NCI-H146 treated with DMSO at 0.1 percent for 48 hours (cell line): Measurements from ENCODE around the gene P2RX4.
"Not testable (repeated sequence)": the region's sequence is repeated elsewhere in the genome, so short reads cannot be mapped to it uniquely, and the experiment has no call there.

Experiments
- DNase-seq: peaks from one replicate; lab custom pipeline; 2025; ENCODE audit not compliant: unreplicated experiment; lab: John Stamatoyannopoulos, UW

The P2RX4 gene

GRCh38 chr12:121239351-121240061, 29.6 kb downstream of the P2RX4 start:
- DNase-seq = no peak

GRCh38 chr12:121240062-121240420, 30.1 kb downstream of the P2RX4 start:
- no peak for DNase-seq

- no peak for DNase-seq
Measured at GRCh38 chr12:121240484-121241101, 30.7 kb downstream of the P2RX4 start.

DNA sequence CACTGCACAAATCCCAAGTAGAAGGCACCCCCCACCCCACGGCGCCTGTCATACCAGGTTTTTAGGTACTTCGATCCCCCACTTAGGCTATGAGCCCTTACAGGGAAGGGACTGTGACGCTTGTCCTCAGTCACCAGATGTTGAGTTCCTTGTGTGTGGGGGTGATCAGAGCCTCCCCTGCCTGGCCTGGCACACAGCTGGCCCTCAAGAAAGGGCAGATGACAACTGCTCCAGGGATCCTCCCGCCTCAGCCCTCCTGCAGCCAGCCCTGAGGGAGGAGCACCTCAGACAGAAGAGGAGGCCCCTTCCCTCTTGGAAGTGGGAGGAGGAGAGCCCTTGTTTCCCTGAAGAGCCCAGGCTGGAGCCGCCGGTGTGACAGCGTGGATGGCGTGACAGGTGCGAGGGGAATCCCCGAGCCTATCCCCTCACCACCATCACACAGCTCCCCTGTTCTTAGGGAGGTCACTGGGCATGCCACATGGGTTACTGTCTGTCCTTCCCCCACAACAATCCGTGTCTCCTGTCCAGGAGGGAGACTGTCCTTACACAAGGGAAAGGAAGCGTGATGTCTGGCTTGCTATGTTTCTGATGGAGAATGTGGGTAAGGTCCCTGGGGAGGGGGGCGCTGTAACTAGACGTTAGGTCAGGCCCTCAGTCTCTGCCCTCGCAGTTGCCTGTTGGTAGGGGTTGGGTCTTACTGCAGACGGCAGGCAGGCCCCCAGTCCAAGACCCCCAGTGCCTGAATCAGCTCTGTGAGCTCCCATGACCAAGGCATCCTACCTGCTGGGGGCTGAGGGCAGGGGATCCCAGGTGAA, 31.4 kb downstream of the P2RX4 start:
- no peak for DNase-seq

DNA sequence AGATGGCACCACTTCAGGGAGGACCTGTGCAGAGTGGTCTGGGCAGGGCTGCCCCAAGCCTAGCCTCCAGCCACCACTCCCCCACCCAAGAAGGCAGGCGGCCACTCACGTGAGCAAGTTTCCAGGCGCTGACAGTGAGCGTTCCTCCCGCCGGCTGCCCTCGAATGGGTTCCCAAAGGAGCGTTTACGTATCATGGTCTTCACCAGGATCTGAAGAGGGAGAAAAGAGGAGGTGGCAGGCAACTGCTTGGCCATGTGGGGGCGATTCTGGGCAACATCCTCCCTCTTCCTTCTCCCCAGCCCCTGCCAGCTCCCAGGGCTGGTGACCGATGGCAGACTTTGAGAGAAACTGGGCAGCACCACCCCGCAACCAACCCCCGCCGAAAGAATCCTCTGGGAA, 35.1 kb downstream of the P2RX4 start:
- DNase-seq = no peak

DNA sequence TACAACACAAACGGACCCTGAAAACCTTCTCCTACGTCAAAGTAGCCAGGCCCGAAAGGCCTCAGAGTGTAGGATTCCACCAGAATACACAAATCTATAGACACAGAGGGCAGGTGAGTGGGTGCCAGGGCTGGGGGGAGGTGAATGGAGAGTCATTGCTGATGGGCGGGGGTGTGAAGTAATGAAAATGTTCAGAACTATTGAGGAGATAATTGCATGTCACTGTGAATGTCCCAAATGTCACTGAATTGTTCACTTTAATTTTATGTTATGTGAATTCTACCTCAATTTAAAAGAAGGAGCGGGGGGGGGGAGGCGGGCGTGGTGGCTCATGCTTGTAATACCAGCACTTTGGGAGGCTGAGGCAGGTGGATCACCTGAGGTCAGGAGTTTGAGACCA, 36.0 kb downstream of the P2RX4 start:
- no peak for DNase-seq

DNA sequence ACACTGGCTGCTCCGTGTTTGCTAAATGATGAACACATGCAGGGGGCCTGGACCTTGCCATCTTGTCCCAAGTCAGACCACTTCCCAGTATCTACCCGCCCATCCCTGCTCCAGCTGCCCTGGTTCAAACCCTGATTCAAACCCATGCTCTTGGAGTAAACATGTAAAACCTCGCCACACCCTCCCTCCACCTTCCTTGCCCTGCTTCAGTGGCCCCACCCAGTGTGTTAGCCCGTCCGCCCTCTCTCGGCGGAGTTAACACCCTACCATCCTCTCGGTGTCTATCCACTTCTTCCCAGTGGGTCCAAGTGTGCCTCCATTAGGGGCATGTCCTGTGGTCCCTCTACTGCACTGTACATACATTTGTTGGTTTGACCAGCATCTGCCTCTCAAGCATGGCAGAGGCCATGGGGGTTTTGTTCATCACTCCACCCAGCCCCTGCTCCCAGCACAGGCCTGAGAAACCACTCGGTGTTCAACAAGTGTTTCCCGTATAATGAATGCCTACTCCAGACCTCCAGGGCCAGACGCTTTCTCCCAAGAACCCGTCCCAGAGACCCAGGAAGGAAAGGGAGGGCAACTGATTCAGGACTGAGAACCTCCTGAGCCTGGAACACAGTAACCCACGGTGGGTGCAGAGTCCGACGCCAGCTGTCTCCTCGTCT, 37.1 kb downstream of the P2RX4 start:
- no peak for DNase-seq

GRCh38 chr12:121248622-121249021, 38.7 kb downstream of the P2RX4 start:
- no peak for DNase-seq

GRCh38 chr12:121250359-121250758, 40.4 kb downstream of the P2RX4 start:
- DNase-seq = no peak

- DNase-seq = no peak
Measured at GRCh38 chr12:121251838-121252237, 41.9 kb downstream of the P2RX4 start.

DNA sequence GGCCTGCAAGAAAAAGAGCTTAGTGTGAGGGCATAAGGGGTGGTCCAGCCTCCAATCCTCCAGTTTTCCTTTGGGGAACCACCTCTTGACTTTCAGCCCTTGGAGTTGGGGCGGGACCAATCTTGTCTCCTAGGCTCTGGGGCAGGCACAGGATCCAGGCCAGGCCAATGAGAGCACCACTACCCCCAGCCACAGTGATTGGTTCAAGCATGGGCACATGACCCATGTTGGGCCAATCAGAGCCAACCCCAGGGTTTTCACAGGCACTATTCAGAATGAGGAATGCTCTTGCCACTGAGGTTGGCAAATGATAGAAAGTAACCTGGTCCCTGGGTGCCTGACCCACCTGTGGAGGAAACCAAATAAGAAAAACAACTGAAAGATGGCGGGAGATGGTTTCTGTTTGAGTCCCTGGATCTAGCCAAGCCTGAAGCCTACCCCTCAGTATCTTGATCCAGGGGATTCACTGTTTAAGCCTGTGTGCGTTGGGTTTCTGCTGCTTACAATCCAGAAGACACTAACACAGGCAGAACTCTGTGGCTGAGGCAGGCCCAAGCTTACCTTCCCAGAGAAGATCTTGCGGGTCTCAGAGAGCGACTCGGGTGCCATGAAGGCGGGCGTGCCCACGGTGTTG, 42.9 kb downstream of the P2RX4 start:
- DNase-seq = no peak

DNA sequence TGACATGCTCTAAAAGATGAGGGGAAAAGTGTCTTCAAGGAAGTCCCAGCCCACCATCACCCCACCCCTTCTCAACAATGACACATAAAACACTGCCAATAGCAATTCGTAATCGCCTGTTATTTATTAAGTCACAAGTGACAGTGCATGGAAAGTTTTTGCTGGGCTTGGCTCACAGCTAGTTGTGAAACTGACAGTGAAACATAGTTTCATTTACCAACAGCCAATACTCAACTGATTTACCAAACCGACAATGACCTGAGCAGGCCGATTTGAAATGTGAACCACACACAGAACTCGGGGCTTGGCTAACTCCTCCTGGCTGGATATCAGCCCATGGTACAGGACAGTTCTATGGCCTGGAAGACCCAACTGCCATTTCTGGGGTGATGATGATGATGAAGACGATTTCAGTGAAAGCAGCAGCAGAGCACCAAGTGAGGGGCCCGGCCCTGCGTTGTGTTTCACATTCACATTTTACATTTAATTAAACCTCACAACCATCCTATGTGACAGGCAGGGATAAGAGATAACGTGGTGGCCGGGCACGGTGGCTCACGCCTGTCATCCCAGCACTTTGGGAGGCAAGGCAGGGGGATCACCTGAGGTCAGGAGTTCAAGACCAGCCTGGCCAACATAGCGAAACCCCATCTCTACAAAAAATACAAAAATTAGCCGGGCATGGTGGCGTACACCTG, 43.9 kb downstream of the P2RX4 start:
- DNase-seq = no peak

GRCh38 chr12:121255433-121255832, 45.5 kb downstream of the P2RX4 start:
- DNase-seq = no peak

- DNase-seq = not testable (repeated sequence)
Measured at GRCh38 chr12:121257704-121258449, 47.9 kb downstream of the P2RX4 start.

DNA sequence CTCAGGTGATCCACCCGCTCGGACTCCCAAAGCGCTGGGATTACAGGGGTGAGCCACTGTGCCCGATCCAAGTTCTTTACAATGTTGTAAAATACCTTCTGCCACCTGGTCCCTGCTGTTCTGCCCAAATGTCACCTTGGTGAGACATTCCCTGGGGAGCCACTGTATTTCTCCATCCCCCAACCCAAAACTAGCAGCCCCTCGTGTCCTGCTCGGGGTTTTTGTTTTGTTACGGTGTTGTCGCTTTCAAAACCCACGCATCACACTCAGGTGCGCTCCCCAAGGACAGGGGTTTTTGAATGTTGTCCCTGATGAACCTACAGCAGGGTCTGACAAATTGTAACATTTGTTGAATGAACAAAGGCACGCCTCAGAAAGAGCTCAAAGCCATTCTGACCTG, 49.1 kb downstream of the P2RX4 start:
- DNase-seq = no peak

DNA sequence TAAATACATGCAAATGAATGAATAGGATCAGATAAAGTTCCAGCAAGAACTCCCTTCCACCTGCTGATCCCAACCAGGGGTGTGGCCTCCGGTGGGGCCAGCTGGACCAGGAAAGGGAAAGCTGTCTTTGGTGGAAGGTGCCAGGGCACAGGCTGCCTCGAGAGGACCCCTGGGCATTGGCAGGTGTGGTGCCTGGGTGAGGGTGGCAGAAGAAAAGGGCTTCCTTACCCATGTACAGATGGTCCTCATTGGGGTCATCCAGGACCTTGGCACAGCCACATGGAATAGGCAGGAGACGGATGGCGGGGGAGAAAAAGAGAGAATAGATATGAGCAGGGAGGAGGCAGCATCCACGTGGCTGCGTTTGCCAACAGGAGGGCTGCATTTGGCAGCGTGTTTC, 50.2 kb downstream of the P2RX4 start:
- DNase-seq = no peak

GRCh38 chr12:121261398-121261797, 51.5 kb downstream of the P2RX4 start:
- DNase-seq = no peak

GRCh38 chr12:121263206-121263935, 53.4 kb downstream of the P2RX4 start:
- no peak for DNase-seq

GRCh38 chr12:121264135-121264534, 54.2 kb downstream of the P2RX4 start:
- no peak for DNase-seq
